Activated naive CD4-positive, alpha-beta T cell treated with anti-CD3 and anti-CD28 coated beads, Interleukin-2, amount 50 U/mL, for 24 hours (primary cell): ENCODE results near the gene TSPOAP1.

Experiments used
- H3K27ac Mint-ChIP-seq: one replicate; pipeline ENCODE4 v1.8.0; 2021; ENCODE audit warnings: mild to moderate bottlenecking, mixed read lengths
- H3K27me3 Mint-ChIP-seq: one replicate; pipeline ENCODE4 v1.8.0; 2021; ENCODE audit warnings: mixed read lengths
- H3K36me3 Mint-ChIP-seq: one replicate; pipeline ENCODE4 v1.8.0; 2021; ENCODE audit warnings: mixed read lengths
- H3K4me1 Mint-ChIP-seq: one replicate; pipeline ENCODE4 v1.8.0; 2021; ENCODE audit warnings: mixed read lengths
- H3K4me3 Mint-ChIP-seq: one replicate; pipeline ENCODE4 v1.8.0; 2021; ENCODE audit warnings: mild to moderate bottlenecking, mixed read lengths
- H3K9me3 Mint-ChIP-seq: one replicate; pipeline ENCODE4 v1.8.0; 2021; ENCODE audit warnings: mixed read lengths

The TSPOAP1 gene

DNA sequence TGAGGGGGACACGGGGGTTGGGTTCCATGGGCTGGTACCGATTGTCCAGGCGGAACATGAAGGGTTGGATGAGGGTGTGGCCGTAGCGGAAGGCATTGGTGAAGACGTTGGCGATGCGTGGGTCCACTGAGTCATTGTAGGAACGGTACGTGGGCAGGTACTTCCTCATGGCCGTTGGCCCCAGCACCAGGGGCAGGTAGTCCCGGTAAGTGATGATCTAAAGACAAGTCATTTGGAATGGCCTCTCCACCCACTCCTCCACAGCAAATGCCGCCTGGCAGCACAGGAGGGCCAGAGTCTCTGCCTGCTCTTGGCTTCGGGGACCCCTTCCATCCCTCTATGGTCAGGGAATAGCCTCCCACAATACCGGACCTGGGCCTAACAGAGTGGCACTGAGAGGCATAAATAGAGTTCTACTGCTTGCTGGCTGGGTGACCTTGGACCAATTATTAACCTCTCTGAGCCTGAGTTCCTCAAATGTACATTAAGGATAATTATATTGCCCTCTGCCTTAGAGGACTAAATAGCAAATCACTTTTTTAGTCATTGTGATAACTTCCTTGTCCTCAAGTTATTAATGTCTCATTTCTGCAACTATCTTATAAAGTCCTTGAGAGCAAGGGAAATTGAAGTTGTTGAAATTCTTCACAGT lies 55.0 kb downstream of the TSPOAP1 start:
- Mint-ChIP-seq H3K36me3 (no peaks in the 10 kb centered on the region), H3K4me3 (no peak overlapping the region), H3K27ac (no peak overlapping the region), H3K9me3 (no peaks in the 10 kb centered on the region), H3K27me3 (peaks cover 4% of the 10 kb centered on the region), H3K4me1 (no peaks in the 10 kb centered on the region)

DNA sequence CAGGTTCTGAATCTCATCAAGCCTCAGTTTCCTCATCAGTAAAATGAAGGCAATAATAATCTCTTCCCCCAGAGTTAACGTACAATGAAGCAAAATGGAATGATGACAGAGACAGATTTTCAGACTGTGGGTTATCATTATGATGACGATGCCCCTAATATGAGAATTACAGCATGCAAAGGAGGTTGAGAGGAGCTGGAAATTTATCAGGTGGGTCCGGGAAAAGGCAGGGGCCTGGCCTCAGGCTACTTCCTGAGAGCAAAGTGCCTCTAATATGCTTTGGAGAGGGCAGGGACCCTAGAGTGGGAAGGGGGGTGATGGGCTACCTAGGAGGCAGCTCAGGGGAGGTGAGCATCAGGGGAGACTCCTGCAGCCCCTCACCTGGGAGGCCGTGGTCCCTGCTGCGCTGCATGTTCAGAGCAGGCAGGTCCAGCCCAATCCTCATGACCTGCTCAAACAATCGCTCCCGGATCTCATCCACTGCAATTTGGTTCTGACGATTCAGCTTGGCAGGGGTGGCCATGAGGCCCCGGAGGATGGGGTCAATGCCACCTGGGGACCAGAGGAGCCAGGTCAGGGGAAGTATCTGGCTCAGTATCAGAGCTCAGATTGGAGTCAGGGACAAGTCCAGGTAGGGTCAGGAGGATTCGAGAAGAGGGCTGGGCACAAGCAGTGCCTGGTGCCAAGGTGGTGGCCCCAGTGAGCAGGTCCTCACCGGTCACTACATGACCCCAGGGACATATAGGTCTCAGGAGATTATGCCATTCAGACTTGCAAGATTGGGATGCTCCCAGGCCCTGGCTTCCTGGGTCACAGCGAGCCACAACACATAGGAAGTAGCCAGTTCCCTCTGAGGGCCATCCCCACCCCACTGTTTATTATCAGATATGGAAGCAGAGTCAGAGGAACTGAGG lies 56.0 kb downstream of the TSPOAP1 start:
- H3K27ac Mint-ChIP-seq = no peak overlapping the region
- H3K36me3 Mint-ChIP-seq = no peaks in the 10 kb centered on the region
- H3K4me1 Mint-ChIP-seq = no peaks in the 10 kb centered on the region
- no peak overlapping the region for H3K4me3 Mint-ChIP-seq
- H3K9me3 Mint-ChIP-seq = no peaks in the 10 kb centered on the region
- peaks cover 2% of the 10 kb centered on the region for H3K27me3 Mint-ChIP-seq

DNA sequence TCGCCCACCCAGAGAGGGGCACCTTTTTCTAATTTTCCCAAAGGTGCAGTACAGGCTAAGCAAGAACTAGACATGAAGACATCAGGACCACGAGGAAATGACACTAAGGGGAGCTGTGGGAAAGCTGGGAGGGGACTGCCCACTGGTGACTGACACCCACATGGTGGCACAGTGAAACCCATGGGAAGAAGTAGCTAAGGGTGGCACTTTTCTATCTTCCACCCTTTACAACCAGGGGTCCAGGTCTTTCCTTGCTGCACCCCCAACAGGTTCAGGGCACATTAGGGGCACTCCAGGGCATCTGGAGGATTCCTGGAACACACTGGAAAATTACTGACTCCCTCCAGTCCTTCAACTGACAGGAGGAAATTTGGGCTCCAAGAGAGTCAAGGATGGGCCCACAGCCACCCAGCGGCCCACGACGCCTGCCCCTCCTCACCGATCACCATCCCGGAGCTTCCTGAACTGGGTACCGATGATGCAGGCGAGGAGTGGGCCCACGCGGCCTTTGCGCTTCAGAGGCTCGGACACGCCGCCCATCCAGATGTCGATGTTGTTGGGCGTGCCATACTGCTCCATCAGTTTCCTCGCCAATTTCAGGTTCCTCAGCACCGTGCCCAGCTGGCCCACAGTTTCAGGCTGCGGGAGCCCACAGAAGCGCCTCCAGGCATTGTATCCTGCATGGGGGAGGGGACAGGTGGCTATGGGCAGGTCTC lies 57.2 kb downstream of the TSPOAP1 start:
- no peaks in the 10 kb centered on the region for H3K36me3 Mint-ChIP-seq
- H3K27ac Mint-ChIP-seq = no peak overlapping the region
- H3K9me3 Mint-ChIP-seq = no peaks in the 10 kb centered on the region
- H3K27me3 Mint-ChIP-seq = peaks cover 4% of the 10 kb centered on the region
- H3K4me3 Mint-ChIP-seq = no peak overlapping the region
- H3K4me1 Mint-ChIP-seq = no peaks in the 10 kb centered on the region

DNA sequence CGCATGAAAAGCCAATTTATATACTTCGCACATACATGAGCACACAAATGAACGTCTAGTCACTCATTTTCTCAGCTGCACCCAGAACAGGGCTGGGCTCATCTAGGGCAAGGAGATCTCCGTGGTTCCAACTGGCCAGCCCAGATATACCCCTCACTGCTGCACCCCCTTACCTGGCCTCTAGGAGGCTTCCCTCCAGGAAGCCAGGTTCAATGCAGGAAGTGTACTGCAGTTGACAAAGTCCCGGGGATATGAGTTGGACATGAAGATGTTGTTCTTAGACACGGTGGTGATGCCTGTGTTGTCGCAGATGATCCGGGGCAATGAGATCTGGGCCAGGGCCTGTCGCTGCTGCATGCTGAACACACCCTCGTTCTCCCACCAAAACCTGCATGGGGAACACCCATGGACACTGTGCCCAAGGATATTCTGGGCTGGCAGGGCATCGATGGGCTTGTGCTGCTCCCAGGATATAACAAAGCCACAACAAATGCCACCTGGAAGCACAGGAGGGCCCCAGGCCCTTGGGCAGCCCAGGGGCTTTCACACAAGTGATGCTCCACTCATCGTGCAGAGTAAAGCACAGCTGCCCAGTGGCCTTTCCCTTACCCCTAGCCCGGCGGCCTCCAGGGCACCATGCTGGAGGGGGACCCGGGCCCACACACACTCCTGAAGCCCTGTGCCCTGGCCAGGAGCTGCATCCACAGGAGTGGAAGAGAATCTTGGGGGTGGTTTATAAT lies 57.9 kb downstream of the TSPOAP1 start:
- H3K4me3 Mint-ChIP-seq = no peak overlapping the region
- peaks cover 7% of the 10 kb centered on the region for H3K27me3 Mint-ChIP-seq
- H3K36me3 Mint-ChIP-seq = peaks cover 3% of the 10 kb centered on the region
- H3K9me3 Mint-ChIP-seq = no peaks in the 10 kb centered on the region
- H3K27ac Mint-ChIP-seq = peak overlapping the region; percentile 13
- H3K4me1 Mint-ChIP-seq = no peaks in the 10 kb centered on the region

DNA sequence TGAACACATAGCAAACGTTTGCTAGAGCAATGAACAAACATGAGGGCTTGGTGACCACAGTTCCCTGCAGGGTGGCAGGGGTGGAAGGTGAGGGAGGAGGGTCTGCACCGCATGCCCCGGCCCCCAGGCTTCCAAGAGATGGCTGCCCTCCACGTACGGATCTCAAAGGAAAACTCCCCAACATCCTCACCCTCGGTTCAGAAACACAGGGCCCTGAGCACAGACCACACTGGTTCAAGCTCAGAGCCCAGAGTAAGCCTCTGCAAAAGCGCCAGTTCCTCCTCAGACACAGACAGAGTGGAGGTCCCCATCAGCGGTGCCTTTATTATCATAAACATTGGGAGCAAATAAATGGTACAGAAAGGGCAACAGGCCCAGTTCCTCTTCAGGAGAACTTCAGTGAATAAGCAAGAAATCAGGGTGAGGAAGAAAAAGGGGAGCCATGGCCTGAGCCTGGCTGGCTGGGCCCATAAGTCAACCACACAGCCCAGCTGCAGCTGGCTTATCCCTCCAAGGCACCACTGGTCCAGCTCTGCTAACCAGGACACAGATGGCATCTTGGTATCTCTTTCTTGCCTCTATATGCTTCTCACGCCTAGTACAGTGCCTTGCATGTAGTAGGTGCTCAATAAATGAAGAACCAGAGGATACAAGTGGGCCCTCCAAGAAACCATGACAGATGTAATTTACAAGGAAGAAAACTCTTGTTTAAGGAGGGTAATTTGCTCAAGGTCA lies 58.9 kb downstream of the TSPOAP1 start:
- Mint-ChIP-seq H3K4me3 (no peak overlapping the region), H3K9me3 (no peaks in the 10 kb centered on the region), H3K36me3 (peaks cover 3% of the 10 kb centered on the region), H3K4me1 (no peaks in the 10 kb centered on the region), H3K27ac (no peak overlapping the region), H3K27me3 (peaks cover 13% of the 10 kb centered on the region)

DNA sequence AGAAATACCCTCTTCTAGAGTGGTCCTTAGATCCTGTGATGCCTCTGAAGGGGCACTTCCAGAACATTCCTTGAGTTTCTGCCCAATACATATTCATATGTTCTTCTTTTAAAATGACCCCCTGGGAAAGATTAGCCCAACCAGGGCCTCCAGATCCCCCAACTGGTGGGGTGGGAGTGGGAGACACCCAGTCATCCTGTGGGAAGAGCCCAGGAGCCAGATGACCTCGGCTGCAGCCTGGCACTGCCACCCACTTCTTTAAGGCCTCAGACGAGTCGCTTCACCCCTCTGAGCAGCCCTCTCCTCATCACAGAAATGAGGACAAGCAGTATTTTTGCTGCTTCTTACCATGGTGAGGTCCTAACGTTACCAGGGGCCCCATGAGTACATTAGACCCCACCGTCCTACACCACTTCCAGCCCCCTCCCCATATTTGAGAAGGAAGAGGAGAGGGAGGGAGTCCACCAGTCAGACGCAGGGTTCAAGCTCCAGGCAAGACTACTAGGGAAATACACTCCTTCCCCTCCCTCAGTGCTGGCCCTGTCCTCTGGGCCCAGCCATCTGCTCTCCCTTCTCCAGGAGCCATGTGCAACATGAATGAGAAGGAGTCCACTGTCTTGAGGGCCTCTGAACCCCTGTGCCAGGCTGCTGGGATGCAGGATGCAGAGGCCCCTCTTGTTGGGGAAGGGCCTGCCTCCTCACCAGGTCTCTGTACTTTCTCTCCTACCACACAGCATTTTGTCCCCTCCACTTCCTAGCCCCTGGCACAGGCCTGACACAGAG lies 59.6 kb downstream of the TSPOAP1 start:
- Mint-ChIP-seq H3K4me3 (no peak overlapping the region), H3K4me1 (no peaks in the 10 kb centered on the region), H3K9me3 (no peaks in the 10 kb centered on the region), H3K27ac (no peak overlapping the region), H3K27me3 (peaks cover 18% of the 10 kb centered on the region), H3K36me3 (peaks cover 3% of the 10 kb centered on the region)

DNA sequence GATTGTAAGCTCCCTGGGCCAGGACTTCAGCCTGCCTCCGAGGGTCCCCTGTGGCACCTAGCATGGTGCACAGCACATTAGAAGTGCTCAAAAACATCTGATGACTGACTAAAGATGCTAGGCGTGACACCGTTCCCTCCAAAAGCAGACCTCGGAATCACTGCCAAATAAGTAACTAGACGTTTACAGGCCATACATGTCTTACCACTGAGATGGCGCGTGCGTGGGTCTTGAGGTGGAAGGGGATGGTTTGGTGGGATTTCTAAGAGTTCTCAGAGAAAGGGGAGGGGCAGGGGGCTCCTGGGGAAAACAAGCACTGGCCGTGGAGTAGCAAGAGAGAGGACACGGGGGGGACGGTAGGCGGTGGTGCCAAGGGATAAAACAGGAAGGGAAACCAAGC lies 60.3 kb downstream of the TSPOAP1 start:
- Mint-ChIP-seq H3K27ac (no peak overlapping the region), H3K4me1 (no peaks in the 10 kb centered on the region), H3K9me3 (no peaks in the 10 kb centered on the region), H3K27me3 (peaks cover 21% of the 10 kb centered on the region), H3K36me3 (peaks cover 3% of the 10 kb centered on the region), H3K4me3 (no peak overlapping the region)

DNA sequence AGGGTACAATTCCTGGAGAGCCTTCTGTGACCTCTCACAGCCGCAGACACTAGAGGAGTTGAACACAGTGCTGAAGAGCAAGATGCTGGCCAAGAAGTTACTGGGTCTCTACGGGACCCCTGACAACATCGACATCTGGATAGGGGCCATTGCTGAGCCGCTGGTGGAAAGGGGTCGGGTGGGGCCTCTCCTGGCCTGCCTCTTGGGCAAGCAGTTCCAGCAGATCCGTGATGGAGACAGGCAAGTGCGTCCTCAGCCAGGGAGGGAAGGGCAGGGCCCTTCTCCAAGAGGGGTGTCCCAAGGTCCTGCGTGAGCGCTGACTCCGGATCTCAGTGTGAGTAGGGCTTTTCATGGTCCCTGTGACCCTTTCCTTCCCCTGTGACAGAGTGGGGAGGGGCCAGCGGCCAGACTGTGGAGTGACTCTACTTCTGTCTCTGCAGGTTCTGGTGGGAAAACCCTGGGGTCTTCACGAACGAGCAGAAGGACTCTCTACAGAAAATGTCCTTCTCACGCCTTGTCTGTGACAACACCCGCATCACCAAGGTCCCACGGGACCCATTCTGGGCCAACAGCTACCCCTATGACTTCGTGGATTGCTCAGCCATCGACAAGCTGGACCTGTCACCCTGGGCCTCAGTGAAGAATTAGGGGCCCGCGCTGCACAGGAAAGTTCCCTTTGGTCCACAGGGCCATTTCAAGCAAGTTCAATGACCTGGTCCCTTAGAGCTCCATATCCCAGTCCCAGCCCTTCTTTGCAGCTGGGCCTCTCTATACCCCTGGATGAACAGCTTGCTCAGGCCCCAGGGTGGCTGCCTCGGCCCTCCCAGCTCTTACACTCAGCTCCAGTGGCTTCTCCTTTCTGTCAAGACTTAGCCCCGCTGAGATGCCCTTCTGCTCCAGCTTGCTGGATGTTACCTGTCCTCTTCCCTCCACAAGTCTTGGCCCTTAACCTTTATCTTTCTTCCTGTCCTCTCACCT lies 61.0 kb downstream of the TSPOAP1 start:
- H3K27ac Mint-ChIP-seq = no peak overlapping the region
- H3K36me3 Mint-ChIP-seq = peaks cover 3% of the 10 kb centered on the region
- peaks cover 26% of the 10 kb centered on the region for H3K27me3 Mint-ChIP-seq

DNA sequence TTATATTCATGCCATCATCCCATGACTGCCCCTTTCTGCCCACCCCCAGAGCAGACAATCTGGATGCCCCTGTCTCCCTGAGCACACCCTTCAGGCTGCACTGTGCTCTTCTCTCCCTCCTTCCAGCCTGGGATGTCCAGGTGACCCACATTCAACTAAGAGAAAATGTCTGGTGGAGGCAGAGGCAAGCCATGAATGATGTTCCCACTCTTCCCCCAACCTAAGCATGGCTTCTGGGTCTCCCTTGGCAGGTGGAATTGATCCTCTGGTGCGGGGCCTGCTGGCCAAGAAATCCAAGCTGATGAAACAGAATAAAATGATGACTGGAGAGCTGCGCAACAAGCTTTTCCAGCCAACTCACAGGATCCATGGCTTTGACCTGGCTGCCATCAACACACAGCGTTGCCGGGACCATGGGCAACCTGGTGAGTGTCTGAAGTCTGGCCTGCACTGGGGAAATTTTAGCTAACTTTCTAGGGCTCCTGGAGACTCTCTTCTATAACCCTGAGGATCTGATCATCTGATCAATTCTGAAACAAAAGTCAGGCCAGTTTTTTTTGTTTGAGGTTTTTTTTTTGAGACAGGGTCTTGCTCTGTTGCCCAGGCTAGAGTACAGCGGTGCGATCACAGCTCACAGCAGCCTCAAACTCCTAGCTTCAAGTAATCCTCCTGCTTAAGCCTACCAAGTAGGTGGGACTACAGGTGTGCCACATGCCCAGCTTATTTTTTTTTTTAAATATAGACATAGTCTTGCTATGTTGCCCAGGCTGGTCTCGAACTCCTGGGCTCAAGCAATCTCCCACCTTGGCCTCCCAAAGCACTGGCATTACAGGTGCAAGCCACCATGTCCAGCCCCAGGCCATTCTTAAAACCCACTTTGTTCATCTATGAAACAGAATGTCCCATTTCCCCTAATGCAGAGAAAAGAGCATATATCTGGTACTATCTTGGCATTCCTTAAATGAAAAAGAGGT lies 62.4 kb downstream of the TSPOAP1 start:
- H3K9me3 Mint-ChIP-seq = no peaks in the 10 kb centered on the region
- no peaks in the 10 kb centered on the region for H3K4me1 Mint-ChIP-seq
- H3K4me3 Mint-ChIP-seq = no peak overlapping the region
- H3K36me3 Mint-ChIP-seq = peaks cover 3% of the 10 kb centered on the region
- no peak overlapping the region for H3K27ac Mint-ChIP-seq
- peaks cover 34% of the 10 kb centered on the region for H3K27me3 Mint-ChIP-seq

More for the DNA sequence above, 61.0 kb downstream of the TSPOAP1 start:
- H3K9me3 Mint-ChIP-seq = no peaks in the 10 kb centered on the region
- H3K4me1 Mint-ChIP-seq = no peaks in the 10 kb centered on the region
- no peak overlapping the region for H3K4me3 Mint-ChIP-seq

DNA sequence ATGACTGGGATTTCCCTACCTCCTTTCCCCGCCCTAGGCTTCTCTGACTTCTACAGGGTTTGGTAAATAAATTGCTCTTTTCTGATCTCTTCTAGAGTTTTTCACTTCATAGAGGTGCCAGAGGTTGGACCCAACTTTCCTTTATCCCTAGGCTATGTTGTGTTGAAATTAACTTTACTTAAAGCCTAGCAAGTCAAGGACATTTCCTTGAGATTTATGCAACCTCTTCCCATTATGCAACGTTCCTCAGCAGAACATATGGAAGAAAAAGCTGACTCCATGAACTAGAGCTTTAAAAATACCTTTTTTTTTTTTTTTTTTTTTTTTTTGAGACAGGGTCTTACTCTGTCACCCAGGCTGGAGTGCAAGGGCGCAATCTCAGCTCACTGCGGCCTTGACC lies 63.3 kb downstream of the TSPOAP1 start:
- Mint-ChIP-seq H3K9me3 (no peaks in the 10 kb centered on the region), H3K27ac (no peak overlapping the region), H3K27me3 (peaks cover 40% of the 10 kb centered on the region), H3K4me3 (no peak overlapping the region), H3K36me3 (peaks cover 3% of the 10 kb centered on the region), H3K4me1 (no peaks in the 10 kb centered on the region)

DNA sequence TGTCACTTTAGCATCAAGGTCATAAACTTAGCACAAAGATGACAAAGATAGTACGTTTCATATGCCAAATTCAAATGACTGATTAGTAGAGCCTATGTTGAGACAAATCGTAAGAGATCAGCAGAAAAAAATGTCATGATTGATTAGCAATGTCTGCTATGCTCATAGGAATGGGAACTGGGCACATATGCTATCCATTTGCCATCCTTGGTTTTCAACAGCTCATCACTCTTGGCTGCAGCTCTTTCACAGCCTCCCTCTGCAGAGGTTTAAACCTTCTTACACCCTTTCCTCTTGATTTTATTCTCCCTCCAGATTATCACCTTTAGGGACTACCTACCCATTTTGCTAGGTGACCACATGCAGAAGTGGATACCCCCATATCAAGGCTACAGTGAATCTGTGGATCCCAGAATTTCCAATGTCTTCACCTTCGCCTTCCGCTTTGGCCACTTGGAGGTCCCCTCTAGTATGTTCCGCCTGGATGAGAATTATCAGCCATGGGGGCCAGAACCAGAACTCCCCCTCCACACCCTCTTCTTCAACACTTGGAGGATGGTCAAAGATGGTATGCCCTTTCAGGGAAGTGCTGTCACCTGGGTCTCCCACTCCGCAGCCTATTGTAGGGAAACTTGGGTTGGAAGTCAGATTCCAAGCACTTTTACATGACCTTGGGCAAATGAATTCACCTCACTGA lies 64.0 kb downstream of the TSPOAP1 start:
- H3K36me3 Mint-ChIP-seq = peaks cover 3% of the 10 kb centered on the region

DNA sequence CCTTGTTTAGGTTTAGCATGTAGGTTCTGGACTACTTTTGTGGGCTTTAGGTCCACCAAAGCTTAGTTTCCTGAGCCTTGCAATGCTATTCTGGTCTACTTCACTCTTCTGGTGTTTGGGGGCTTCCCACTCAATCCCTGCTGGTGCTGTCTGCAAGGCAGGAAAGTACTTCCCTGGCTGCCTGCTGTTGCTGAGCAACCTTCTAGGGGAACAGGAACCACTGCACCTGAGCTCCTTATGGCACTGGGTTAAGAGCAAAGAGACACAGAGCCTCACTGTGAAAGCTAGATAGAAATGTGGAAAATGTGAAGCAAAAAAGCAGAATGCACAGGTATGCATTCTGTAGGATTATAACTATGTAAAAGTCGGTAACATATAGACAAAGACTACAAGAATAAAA lies 64.8 kb downstream of the TSPOAP1 start:
- H3K9me3 Mint-ChIP-seq = no peaks in the 10 kb centered on the region
- H3K27ac Mint-ChIP-seq = no peak overlapping the region
- H3K36me3 Mint-ChIP-seq = peaks cover 3% of the 10 kb centered on the region
- no peaks in the 10 kb centered on the region for H3K4me1 Mint-ChIP-seq
- no peak overlapping the region for H3K4me3 Mint-ChIP-seq
- peaks cover 42% of the 10 kb centered on the region for H3K27me3 Mint-ChIP-seq

More for the DNA sequence above, 64.0 kb downstream of the TSPOAP1 start:
- no peak overlapping the region for H3K27ac Mint-ChIP-seq
- peaks cover 42% of the 10 kb centered on the region for H3K27me3 Mint-ChIP-seq
- H3K4me1 Mint-ChIP-seq = no peaks in the 10 kb centered on the region
- H3K9me3 Mint-ChIP-seq = no peaks in the 10 kb centered on the region
- no peak overlapping the region for H3K4me3 Mint-ChIP-seq
